T-helper 1 cell treated with Interleukin-12 subunit alpha and Interleukin-12 subunit beta and Interleukin-4 antibody, amounts not matched to agents 30 ng/mL and 1 ng/mL, for 36 hours (primary cell): ENCODE measurements around the gene GRP. TPM values are rescaled to one million over a fixed set of nuclear protein-coding genes. Genes with fewer than 3 reads are reported as not detected.

Experiments used
- intact Hi-C: fragments of 100-400 bp; cut with micrococcal nuclease; formaldehyde crosslinking; loops from one replicate; pipeline ENCODE4 v1.15.1; 2024
- total RNA-seq: library from RNA; stranded (reverse); gene quantifications from 2 replicates; pipeline ENCODE4 v1.2.3, GENCODE V29; 2022

The GRP gene
- total RNA-seq, 1 donor from 2014 or later: not detected

- intact Hi-C loops: loop anchor here (5.0 to 10.0 kb wide), 2 partner anchors 428 to 1830 kb away; partner anchors contain the start of genes CCBE1 and ONECUT2
Observed at GRCh38 chr18:59266886-59267502, 47.0 kb downstream of the GRP start.

DNA sequence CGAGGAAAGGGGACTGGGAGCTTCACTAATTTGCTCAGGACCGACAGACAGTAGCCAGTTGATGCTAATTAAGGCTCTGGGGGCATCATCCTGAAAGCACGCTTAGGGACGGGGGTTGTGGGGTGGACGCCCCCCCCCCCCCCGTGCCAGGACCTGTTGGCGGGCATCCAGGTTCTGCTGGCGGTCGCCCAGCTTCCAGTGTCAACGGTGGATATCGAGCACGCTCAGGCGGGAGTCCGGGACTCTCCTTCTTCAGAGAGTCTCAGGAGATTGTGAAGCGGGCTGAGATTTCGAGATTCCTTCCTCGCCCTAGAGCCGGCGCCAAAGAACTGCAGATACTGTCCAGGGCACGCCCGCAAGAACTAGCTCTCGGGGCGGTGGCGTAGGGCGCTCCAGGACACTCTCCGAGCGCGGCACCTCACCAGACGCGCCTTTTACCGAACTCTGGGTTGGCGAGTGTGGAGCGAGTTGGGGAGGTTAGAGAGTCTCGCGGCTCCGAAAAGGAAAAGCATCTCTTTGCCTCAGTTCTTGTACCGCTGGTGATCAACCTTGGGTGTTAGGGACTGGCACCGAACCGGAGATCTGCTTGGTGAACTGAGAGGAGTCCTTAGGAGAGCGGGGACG, 47.7 kb downstream of the GRP start:
- intact Hi-C loops: loop anchor here (5.0 to 10.0 kb wide), 2 partner anchors 427 to 1830 kb away; partner anchors contain the start of genes CCBE1 and ONECUT2

DNA sequence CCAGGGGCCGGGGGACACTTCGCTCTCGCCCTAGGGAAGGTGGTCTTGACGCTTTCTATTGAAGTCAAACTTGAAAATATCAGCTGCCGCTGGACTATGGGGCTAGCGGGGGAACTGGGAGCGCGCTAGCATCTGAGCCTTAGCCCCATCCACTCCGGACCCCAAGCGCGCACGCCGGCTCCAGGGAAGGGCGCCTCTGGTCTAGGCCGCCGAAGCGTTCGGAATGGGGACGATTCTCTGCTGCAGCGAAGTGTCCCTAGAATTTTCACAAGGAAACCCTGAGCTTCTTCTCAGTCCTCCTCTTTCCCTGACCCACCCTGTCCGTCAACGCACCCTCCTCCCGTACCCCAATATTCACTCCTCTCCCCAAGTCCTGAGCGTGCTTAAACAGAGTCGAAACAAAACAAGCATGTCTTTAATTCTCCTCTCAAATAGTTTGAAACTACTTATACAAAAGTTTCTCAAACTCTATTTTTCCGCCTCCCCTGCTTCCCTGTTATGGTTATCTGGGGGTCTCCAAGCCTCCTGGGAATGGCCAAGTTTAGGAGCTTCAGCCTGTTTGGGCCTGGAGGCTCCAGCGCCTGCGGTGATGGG, 48.3 kb downstream of the GRP start:
- intact Hi-C loops: loop anchor here (5.0 to 10.0 kb wide), 2 partner anchors 427 to 1831 kb away; partner anchors contain the start of genes CCBE1 and ONECUT2

- intact Hi-C loops: loop anchor here (1.0 to 10.0 kb wide), 3 partner anchors 185 to 1832 kb away; partner anchors contain the start of genes CCBE1 and ONECUT2
Observed at GRCh38 chr18:59268721-59269562, 49.0 kb downstream of the GRP start.

DNA sequence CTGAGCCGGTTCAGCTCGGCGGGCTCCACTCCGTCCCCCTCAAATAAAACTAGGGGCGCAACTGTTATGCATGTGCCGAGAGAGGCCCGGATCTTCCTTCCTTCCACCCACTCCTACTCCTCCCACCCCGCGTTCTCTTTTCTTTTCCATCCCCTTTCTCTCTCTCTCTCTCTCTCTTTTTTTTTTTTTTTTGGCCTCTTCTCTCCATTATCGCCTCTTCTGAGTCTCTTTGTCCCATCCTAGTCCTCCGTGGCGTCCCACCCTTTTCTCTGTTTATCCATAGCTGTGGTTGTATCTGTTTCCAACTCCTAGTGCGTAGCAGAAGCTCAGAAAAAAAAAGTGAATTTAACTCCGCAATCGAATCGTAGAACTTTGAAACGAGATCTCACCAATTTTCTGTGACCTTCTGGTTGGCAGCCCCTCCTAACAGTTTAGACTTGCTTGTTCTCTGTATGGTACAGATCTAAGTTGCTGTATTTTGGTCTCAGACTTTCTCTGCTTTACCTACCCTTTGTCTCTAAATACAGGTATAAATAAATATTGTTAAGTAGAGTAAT, 49.7 kb downstream of the GRP start:
- intact Hi-C loops: loop anchor here (1.0 to 10.0 kb wide), 3 partner anchors 185 to 1832 kb away; partner anchors contain the start of genes CCBE1 and ONECUT2

GRCh38 chr18:59270689-59271257, 50.8 kb downstream of the GRP start:
- intact Hi-C loops: no loop called here

DNA sequence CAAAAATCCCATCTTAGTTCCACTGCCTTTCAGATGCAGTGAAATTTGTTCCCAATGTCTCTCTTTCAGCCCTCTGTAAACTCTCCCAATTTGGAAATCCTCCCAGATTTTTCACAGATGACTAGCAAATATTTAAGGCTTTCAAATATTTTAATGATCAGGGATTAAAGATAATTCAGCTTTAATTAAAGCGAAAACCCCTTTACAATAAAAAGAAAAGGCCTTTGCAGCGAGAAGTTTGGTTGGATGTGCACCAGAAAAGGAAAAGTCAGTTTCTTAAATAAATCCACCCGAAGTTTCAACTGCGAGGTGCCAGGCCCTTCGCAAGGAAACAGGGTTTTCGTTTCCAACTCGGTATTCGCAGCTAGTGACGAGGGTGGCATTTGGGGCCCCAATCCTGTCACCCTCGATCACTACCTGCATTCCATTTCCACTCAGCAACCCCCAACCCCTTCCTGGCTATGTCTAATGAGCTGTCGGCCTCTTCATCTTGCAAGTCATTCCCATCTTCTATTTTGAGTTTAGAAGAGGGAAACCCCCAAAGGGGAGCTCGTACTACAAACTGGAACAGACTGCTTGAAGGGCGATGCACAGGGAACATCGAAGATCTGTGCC, 51.8 kb downstream of the GRP start:
- intact Hi-C loops: no loop called here

- intact Hi-C loops: no loop called here
Observed at GRCh38 chr18:59272221-59272888, 52.4 kb downstream of the GRP start.

DNA sequence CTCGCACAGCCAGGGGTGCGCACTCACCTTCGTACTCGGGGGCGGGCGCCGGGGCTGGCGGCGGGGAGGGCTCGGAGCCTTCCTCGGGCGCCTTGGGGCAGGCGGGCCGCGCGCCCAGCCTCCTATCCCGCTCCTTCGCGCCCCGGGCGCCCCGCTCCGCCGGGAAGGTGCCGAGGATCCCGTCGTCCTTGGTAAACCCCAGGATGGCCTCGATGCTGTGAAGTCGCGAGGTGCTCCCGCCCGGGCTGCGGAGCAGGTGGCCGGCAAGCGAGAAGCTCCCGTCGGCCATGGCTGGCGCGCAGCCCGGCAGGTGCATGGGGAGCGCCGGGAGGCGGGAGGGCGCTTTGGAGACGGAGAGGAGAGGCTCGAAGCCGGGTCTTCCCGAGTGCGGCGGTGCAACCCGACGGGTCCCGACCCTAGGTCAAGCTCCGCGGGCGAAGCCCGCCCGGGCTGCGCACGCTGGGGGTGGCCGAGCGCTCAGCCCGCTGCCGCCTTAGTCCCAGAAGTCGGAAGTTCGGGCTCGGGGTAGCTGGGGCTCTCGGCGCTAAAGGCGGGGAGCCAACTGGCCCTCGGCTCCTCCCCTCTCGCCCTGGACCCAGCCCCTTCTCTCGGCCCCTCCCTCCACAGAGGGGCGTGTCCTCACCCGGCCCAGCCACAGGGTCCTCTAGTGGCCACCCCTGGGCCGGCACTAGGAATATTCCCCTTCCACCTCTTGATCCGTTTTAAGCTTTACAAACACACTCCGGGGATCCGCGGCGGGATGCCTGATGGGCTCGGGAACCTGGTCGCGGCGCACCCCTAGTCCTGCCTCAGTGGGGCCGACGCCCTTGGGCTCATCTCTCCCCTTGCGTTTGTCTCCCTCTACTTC, 53.2 kb downstream of the GRP start, which contains the start of gene RAX:
RAX (minus strand) TSS at position 564 of the 868 bp plus-strand sequence; CDS start at position 316, 248 bp downstream.
- intact Hi-C loops: no loop called here

- intact Hi-C loops: loop anchor here (2.0 kb wide), 1 partner anchor 129 kb away; no protein-coding TSS in a partner anchor
Observed at GRCh38 chr18:59273759-59274532, 54.0 kb downstream of the GRP start.

- intact Hi-C loops: loop anchor here (2.0 kb wide), 1 partner anchor 128 kb away; no protein-coding TSS in a partner anchor
Observed at GRCh38 chr18:59274533-59274928, 54.6 kb downstream of the GRP start.

- intact Hi-C loops: loop anchor here (2.0 kb wide), 1 partner anchor 127 kb away; no protein-coding TSS in a partner anchor
Observed at GRCh38 chr18:59275406-59275949, 55.5 kb downstream of the GRP start.

- intact Hi-C loops: no loop called here
Observed at GRCh38 chr18:59276047-59276446, 56.1 kb downstream of the GRP start.

- intact Hi-C loops: no loop called here
Observed at GRCh38 chr18:59278793-59279192, 58.8 kb downstream of the GRP start.

GRCh38 chr18:59279193-59279592, 59.2 kb downstream of the GRP start:
- intact Hi-C loops: no loop called here

DNA sequence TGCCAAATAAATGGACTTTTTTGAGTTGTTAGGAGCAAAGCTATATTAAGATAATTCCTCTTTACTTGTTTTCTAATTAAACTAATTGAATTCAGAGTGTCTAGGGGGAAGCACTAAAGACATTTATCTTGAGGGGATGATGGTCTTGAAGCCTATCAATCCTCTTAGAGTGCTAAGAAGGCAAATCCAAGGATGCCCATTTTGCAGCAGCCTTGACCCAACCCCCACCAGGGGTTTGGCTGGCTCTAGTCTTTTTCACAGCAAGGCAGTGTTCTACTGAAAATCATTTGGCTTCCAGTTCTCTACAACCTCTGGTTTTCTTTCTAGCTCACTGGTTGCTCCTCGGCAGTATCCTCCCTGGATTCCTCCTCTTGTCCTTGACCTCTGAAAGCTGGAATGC, 59.8 kb downstream of the GRP start:
- intact Hi-C loops: no loop called here
